ENCODE data around the gene PLSCR3. TPM values are rescaled to one million over a fixed set of nuclear protein-coding genes. Genes with fewer than 3 reads are reported as not detected.

PLSCR3 gene
- total and polyA plus RNA-seq, 2 experiments from 2014 or later, result 30.0 to 34.3 TPM

- no peak for TF ChIP-seq ETS1 (IDR thresholded peaks at IDR 0.05)
Observed at GRCh38 chr17:7409716-7410115, 15.4 kb upstream of the PLSCR3 start (continued).

- Histone ChIP-seq H3K79me2 (replicated peaks; ENCODE audit: insufficient read depth) (peaks cover 8% of the 10 kb centered on the region; the same call in 1 of the 2 replicates), H3K27me3 (ENCODE audit: insufficient read depth) (no peaks in the 10 kb centered on the region), H3K4me3 (peak overlapping the region; percentile 57), H3K4me1 (ENCODE audit: insufficient read depth) (peaks cover 22% of the 10 kb centered on the region), H2AFZ (0 out of 2 replicates have a peak overlapping the region, but pooled peaks have one; percentile 32), H3F3A (replicated peaks; ENCODE audit: low read depth) (peaks cover 13% of the 10 kb centered on the region), H3K36me3 (ENCODE audit: insufficient read depth) (no peaks in the 10 kb centered on the region; the same call in 1 of the 2 replicates), H3K27ac (ENCODE audit: low read depth) (no peak overlapping the region), H3K4me2 (peak overlapping the region; percentile 81), H4K20me1 (replicated peaks; ENCODE audit: insufficient read depth) (no peaks in the 10 kb centered on the region; the same call in 1 of the 2 replicates), H3K9me2 (ENCODE audit: insufficient read depth) (no peaks in the 10 kb centered on the region)
- peaks cover 36% of the 10 kb centered on the region for H3K4me1 Mint-ChIP-seq
- DNase-seq (ENCODE audit: low spot score) (no peak), ATAC-seq (no peak)
- peak overlapping the region; percentile 49 for H3K4me3 Mint-ChIP-seq
- no peaks in the 10 kb centered on the region for H3K9me3 Mint-ChIP-seq
- H3K27me3 Mint-ChIP-seq (ENCODE audit: insufficient read depth, low read depth, poor library complexity), result peaks cover 18% of the 10 kb centered on the region
- H3K36me3 Mint-ChIP-seq (ENCODE audit: low read depth), result peaks cover 21% of the 10 kb centered on the region
- no peak overlapping the region for H3K27ac Mint-ChIP-seq
- TF ChIP-seq ZNF331 (CRISPR knock-in tag; IDR thresholded peaks at IDR 0.05; ENCODE audit: low read depth) (no peak), EZH2 (IDR thresholded peaks at IDR 0.05; ENCODE audit: low read depth, unreplicated experiment) (no peak), ZNF114 (CRISPR knock-in tag; IDR thresholded peaks at IDR 0.05) (no peak), POLR2AphosphoS5 (IDR thresholded peaks at IDR 0.05; ENCODE audit: low read depth) (no peak), JUNB (IDR thresholded peaks at IDR 0.05; ENCODE audit: unreplicated experiment) (no peak), STAT1 (IDR thresholded peaks at IDR 0.05; ENCODE audit: unreplicated experiment) (no peak), EZH2phosphoT487 (IDR thresholded peaks at IDR 0.05; ENCODE audit: unreplicated experiment) (no peak), ETS1 (IDR thresholded peaks at IDR 0.05) (no peak), CREB1 (CRISPR knock-in tag; IDR thresholded peaks at IDR 0.05; ENCODE audit: low read depth) (no peak), REST (IDR thresholded peaks at IDR 0.05; ENCODE audit: unreplicated experiment) (no peak), ZNF462 (CRISPR knock-in tag; IDR thresholded peaks at IDR 0.05) (no peak)
Observed at GRCh38 chr17:7408863-7409262, 14.5 kb upstream of the PLSCR3 start.

All from GM23338 (cell line).